ENCODE measurements around the gene C1orf50.

Gene C1orf50

DNA sequence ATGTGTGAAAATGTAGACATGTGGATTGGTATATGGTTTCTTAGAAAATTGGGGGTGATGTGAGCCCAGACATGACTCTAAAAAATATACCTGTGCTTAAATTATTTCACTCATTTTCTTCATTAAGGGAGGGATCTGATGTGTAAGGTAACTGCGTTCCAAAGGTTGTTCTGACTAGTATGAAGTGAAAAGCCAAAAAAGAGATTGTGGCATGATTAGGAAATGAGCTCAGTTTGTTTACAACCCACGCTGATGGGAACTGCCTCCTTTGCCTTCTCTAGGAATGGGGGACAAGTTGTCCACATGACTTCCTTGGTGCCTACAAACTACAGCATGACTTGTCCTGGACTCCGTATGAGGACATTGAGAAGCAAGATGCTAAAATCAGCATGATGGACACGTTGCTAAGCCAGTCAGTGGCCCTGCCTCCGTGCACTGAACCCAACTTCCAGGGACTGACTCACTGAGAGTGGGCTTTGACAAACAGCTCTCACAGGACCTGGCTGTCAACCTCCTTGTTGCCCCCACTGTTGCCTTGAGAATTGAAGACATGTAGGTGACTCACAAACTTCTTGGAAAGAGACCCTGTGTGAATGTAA lies 8.0 kb downstream of the C1orf50 start:
- H3K4me3 ChIP-seq (ENCODE audit: low read depth, low read length), result no peak overlapping the region
- TF ChIP-seq, protein P1, sequence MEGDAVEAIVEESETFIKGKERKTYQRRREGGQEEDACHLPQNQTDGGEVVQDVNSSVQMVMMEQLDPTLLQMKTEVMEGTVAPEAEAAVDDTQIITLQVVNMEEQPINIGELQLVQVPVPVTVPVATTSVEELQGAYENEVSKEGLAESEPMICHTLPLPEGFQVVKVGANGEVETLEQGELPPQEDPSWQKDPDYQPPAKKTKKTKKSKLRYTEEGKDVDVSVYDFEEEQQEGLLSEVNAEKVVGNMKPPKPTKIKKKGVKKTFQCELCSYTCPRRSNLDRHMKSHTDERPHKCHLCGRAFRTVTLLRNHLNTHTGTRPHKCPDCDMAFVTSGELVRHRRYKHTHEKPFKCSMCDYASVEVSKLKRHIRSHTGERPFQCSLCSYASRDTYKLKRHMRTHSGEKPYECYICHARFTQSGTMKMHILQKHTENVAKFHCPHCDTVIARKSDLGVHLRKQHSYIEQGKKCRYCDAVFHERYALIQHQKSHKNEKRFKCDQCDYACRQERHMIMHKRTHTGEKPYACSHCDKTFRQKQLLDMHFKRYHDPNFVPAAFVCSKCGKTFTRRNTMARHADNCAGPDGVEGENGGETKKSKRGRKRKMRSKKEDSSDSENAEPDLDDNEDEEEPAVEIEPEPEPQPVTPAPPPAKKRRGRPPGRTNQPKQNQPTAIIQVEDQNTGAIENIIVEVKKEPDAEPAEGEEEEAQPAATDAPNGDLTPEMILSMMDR (IDR thresholded peaks at IDR 0.05; ENCODE audit: borderline replicate concordance, insufficient read depth, low read depth, low read length), result no peak

- H3K4me3 ChIP-seq (ENCODE audit: low read depth, low read length), result no peak overlapping the region
- TF ChIP-seq, protein P1 (IDR thresholded peaks at IDR 0.05; ENCODE audit: borderline replicate concordance, insufficient read depth, low read depth, low read length), result no peak
Observed at GRCh38 chr1:42776502-42776901, 9.5 kb downstream of the C1orf50 start.

DNA sequence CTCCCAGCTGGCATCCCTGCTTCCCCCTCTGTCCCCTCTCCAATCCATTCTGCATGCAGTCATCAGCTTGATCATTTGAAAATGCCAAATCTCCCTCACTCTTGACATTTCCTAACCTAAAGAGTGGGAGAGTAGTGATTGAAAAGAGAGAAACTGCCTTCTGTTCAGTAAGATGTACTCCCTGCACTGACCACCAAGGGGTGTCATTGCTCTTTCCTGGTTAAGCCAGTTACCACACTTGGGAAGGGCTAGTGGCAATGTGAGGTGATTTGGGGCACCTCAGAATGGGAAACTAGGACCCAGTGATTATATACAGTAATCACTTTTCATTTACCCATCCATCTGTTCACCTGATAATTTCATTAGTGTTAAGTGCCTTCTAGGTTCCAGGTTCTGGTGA lies 10.8 kb downstream of the C1orf50 start:
- TF ChIP-seq, protein P1 (IDR thresholded peaks at IDR 0.05; ENCODE audit: borderline replicate concordance, insufficient read depth, low read depth, low read length), result peak; percentile 63; the same call in 1 of the 2 replicates
- H3K4me3 ChIP-seq (ENCODE audit: low read depth, low read length), result no peak overlapping the region

DNA sequence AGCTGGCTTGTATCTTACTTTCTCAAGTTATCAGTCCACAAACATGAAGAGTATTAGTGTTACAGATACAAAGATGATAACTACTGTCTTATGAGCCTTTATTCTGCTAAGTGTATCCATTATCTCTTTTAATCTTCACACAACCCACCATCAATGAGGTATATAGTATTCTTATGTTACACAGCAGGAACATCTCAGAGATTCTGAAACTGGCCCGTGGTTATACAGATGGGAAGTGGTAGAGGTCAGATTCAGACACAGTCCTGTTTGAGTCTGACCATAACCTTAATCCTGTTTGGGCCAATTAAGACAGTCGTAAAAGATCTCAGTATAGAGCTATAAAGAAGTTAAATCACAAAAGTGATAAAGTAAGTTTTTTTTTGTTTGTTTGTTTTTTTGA lies 12.7 kb downstream of the C1orf50 start:
- TF ChIP-seq, protein P1 (IDR thresholded peaks at IDR 0.05; ENCODE audit: borderline replicate concordance, insufficient read depth, low read depth, low read length), result no peak
- H3K4me3 ChIP-seq (ENCODE audit: low read depth, low read length), result no peak overlapping the region

DNA sequence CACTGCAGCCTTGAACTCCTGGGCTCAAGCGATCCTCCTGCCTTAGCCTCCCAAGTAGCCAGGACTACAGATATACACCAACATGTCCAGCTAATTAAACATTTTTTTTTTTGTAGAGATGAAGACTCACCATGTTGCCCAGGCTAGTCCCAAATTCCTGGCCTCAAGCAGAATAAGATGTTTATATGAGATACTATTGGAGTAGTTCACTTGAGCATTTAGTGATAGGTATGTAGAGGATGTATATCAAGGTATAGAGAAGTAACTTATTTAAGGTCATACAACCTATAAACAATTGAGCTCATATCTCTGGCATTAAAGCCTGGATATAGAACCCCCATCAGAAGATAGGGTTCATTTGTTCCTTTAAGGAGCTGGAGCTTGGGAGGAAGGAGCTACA lies 13.1 kb downstream of the C1orf50 start:
- H3K4me3 ChIP-seq (ENCODE audit: low read depth, low read length), result no peak overlapping the region
- TF ChIP-seq, protein P1 (IDR thresholded peaks at IDR 0.05; ENCODE audit: borderline replicate concordance, insufficient read depth, low read depth, low read length), result no peak

DNA sequence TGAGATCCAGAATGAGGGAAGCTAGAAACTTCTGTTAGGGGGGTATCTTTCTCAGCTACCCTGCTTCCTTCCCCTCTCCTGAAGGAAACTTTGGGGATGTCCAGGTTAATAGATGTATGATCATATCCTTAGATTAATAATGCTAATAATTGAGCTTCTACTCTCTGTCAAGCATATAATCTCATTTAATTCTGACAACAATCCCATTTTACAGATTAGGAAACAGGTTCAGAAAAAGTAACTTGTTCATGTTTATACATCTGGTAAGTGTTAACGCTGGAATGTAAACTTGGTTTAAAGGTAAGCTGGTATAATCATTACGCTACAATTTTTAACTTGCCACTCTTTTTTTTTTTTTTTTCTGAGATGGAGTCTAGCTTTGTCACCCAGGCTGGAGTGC lies 16.0 kb downstream of the C1orf50 start:
- TF ChIP-seq, protein P1 (IDR thresholded peaks at IDR 0.05; ENCODE audit: borderline replicate concordance, insufficient read depth, low read depth, low read length), result no peak
- H3K4me3 ChIP-seq (ENCODE audit: low read depth, low read length), result no peak overlapping the region

GRCh38 chr1:42784547-42784945 lies 17.5 kb downstream of the C1orf50 start:
- TF ChIP-seq, protein P1 (IDR thresholded peaks at IDR 0.05; ENCODE audit: borderline replicate concordance, insufficient read depth, low read depth, low read length), result no peak
- H3K4me3 ChIP-seq (ENCODE audit: low read depth, low read length), result no peak overlapping the region
